A549 (cell line): Measurements from ENCODE around the gene NTNG2.

Source experiments
- POLR2AphosphoS2 ChIP-seq: conservative IDR thresholded peaks from 2 replicates; pipeline ENCODE4 v1.6.1; 2012; ENCODE audit warnings: low read length, improper control_type of control experiment, inconsistent platforms
- TF ChIP-seq, protein P1 (sequence below): fragments of >200 bp; sonication (Bioruptor Twin); formaldehyde crosslinking; IDR thresholded peaks from 3 replicates; pipeline ENCODE4 v1.5.1; 2016

GRCh38 chr9:132244582-132245455 lies 83.0 kb downstream of the NTNG2 start:
- TF ChIP-seq, protein P1, sequence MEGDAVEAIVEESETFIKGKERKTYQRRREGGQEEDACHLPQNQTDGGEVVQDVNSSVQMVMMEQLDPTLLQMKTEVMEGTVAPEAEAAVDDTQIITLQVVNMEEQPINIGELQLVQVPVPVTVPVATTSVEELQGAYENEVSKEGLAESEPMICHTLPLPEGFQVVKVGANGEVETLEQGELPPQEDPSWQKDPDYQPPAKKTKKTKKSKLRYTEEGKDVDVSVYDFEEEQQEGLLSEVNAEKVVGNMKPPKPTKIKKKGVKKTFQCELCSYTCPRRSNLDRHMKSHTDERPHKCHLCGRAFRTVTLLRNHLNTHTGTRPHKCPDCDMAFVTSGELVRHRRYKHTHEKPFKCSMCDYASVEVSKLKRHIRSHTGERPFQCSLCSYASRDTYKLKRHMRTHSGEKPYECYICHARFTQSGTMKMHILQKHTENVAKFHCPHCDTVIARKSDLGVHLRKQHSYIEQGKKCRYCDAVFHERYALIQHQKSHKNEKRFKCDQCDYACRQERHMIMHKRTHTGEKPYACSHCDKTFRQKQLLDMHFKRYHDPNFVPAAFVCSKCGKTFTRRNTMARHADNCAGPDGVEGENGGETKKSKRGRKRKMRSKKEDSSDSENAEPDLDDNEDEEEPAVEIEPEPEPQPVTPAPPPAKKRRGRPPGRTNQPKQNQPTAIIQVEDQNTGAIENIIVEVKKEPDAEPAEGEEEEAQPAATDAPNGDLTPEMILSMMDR: no peak
- TF ChIP-seq POLR2AphosphoS2: no peak
